HL-60 (cell line): Measurements from ENCODE around the gene STK17A.

Source experiments
- DNase-seq, 2 experiments: peaks; one replicate each; pipeline ENCODE4 v3.0.0-alpha.2; 2010 to 2020; ENCODE audit warnings: low read depth in 1 of 2, low spot score in 1 of 2
- H3K27ac ChIP-seq: fragments of 250-450 bp; sonication (Bioruptor Pico); replicated peaks from 2 replicates; pipeline ENCODE4 v1.5.1; 2020; ENCODE audit warnings: mild to moderate bottlenecking, moderate library complexity
- H3K27me3 ChIP-seq: fragments of 250-450 bp; sonication (Bioruptor Pico); 2 replicates; pipeline ENCODE4 v1.5.1; 2021; ENCODE audit warnings: mild to moderate bottlenecking, moderate library complexity; ENCODE audit not compliant: insufficient read depth, poor library complexity, severe bottlenecking
- H3K4me3 ChIP-seq: replicated peaks from 2 replicates; pipeline ENCODE4 v1.5.1; 2011; ENCODE audit warnings: mild to moderate bottlenecking, control low read depth, low read length; ENCODE audit not compliant: insufficient read depth
- GABPA ChIP-seq: IDR thresholded peaks from 2 replicates; pipeline ENCODE4 v1.6.1; 2012; ENCODE audit warnings: low read depth
- POLR2AphosphoS5 ChIP-seq: IDR thresholded peaks from 2 replicates; pipeline ENCODE4 v1.6.1; 2012; ENCODE audit warnings: low read depth
- SPI1 ChIP-seq: IDR thresholded peaks from 2 replicates; pipeline ENCODE4 v1.6.1; 2012; ENCODE audit warnings: low read depth, mild to moderate bottlenecking, borderline replicate concordance
- TF ChIP-seq, protein P1 (sequence below): IDR thresholded peaks from one replicate; pipeline ENCODE4 v1.5.1; 2011; ENCODE audit warnings: low read length, control low read depth, inconsistent platforms; ENCODE audit not compliant: insufficient read depth
- TF ChIP-seq, protein P2 (sequence below): IDR thresholded peaks from 2 replicates; pipeline ENCODE4 v1.6.1; 2012; ENCODE audit warnings: low read depth; ENCODE audit not compliant: insufficient replicate concordance

Gene STK17A

DNA sequence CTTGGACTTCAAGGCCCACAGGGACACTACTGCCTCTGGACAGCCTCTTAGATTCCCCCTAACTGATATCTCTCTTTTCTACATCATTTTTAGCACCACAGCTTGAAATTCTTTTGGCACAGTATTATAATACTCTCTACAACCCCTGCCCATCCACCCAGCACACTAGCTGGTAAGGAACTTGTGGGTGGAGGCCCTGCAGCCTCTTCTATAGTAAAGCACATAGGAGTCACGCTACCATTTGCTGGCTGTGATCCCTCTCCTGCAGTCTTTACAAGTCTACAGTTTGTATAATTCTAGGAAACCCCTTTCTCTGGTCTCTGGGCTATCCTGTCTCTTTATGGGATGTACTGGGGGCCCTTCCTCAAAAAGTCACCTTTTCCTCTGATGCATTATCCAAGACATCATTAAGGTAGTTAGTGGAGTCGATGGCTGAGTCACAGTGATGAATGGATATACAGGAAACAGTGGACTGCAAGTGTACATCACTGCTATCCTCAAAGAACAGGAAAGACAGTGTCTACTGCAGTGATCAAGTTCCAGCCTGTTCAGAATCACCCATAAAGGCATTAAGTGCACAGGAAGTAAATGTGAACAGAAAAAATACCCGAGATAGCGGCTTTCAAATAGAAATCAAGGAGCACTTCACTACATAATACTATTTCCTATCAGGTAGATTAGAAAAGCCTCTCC is 54.4 kb downstream of the STK17A start:
- TF ChIP-seq, protein P1, sequence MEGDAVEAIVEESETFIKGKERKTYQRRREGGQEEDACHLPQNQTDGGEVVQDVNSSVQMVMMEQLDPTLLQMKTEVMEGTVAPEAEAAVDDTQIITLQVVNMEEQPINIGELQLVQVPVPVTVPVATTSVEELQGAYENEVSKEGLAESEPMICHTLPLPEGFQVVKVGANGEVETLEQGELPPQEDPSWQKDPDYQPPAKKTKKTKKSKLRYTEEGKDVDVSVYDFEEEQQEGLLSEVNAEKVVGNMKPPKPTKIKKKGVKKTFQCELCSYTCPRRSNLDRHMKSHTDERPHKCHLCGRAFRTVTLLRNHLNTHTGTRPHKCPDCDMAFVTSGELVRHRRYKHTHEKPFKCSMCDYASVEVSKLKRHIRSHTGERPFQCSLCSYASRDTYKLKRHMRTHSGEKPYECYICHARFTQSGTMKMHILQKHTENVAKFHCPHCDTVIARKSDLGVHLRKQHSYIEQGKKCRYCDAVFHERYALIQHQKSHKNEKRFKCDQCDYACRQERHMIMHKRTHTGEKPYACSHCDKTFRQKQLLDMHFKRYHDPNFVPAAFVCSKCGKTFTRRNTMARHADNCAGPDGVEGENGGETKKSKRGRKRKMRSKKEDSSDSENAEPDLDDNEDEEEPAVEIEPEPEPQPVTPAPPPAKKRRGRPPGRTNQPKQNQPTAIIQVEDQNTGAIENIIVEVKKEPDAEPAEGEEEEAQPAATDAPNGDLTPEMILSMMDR = no peak
- TF ChIP-seq POLR2AphosphoS5 (no peak), GABPA (no peak), SPI1 (no peak)
- TF ChIP-seq, protein P2, sequence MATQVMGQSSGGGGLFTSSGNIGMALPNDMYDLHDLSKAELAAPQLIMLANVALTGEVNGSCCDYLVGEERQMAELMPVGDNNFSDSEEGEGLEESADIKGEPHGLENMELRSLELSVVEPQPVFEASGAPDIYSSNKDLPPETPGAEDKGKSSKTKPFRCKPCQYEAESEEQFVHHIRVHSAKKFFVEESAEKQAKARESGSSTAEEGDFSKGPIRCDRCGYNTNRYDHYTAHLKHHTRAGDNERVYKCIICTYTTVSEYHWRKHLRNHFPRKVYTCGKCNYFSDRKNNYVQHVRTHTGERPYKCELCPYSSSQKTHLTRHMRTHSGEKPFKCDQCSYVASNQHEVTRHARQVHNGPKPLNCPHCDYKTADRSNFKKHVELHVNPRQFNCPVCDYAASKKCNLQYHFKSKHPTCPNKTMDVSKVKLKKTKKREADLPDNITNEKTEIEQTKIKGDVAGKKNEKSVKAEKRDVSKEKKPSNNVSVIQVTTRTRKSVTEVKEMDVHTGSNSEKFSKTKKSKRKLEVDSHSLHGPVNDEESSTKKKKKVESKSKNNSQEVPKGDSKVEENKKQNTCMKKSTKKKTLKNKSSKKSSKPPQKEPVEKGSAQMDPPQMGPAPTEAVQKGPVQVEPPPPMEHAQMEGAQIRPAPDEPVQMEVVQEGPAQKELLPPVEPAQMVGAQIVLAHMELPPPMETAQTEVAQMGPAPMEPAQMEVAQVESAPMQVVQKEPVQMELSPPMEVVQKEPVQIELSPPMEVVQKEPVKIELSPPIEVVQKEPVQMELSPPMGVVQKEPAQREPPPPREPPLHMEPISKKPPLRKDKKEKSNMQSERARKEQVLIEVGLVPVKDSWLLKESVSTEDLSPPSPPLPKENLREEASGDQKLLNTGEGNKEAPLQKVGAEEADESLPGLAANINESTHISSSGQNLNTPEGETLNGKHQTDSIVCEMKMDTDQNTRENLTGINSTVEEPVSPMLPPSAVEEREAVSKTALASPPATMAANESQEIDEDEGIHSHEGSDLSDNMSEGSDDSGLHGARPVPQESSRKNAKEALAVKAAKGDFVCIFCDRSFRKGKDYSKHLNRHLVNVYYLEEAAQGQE = no peak
- no peak overlapping the region for H3K27ac ChIP-seq
- no peak for DNase-seq
- no peak overlapping the region for H3K4me3 ChIP-seq
- no peaks in the 10 kb centered on the region for H3K27me3 ChIP-seq

DNA sequence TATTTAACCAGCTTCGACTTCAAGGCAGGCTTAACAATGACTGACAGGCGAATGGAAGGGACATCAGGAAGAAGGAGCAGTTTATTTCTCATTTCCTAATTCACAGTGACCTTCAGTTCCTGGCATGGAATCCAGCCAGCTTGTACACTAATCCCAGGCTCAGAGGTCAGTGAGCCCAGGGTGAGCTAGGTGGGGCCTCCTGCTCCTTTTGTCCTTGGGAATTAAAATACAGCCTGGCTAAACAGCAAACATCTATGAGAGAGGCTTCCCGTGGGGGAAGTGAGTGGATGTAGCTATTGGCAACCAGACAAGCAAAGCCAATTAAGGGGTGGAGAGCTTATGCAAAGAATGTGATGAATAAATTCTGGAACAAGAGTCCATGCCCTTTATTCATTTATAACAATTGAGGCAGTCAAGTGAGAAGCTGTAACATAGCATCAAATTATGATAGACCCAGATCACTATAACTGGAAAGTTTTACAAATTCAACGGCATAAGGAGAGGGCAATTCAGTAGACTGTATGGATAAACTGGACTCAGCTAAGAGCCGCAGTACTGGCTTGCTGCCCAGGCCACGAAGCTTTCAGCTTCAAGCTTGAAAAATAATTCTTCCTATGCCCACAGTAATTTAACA is 57.1 kb downstream of the STK17A start:
- TF ChIP-seq, protein P1 = no peak
- TF ChIP-seq POLR2AphosphoS5 = no peak
- no peak for TF ChIP-seq GABPA
- TF ChIP-seq SPI1 = no peak
- TF ChIP-seq, protein P2 = no peak
- DNase-seq = no peak
- Histone ChIP-seq H3K4me3 (no peak overlapping the region), H3K27me3 (no peaks in the 10 kb centered on the region), H3K27ac (no peak overlapping the region)

DNA sequence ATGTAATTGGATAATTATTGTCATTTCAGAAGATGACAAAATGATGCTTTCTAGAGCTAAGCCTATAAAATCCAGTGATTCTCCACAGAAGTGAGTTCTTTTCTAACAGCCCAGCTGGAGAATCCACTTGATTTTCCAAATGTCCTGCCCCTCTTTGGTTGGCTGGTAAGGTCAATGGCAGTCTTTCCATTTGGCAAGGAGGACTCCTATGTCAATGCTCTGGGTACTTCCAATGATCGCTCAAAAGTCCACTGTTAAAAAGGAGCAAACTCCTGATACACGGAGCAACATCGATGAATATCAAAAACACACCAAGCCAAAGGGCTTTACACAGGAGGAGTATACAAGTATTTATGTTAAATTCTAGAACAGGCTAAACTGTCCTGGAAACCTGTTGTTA is 57.8 kb downstream of the STK17A start:
- Histone ChIP-seq H3K4me3 (no peak overlapping the region), H3K27me3 (no peaks in the 10 kb centered on the region), H3K27ac (no peak overlapping the region)
- TF ChIP-seq GABPA (no peak), SPI1 (no peak), POLR2AphosphoS5 (no peak)
- TF ChIP-seq, protein P1 = no peak
- TF ChIP-seq, protein P2 = no peak
- no peak for DNase-seq
